HepG2 (cell line): Measurements from ENCODE around the gene XPNPEP3. TPM values are rescaled to one million over a fixed set of nuclear protein-coding genes. Genes with fewer than 3 reads are reported as not detected.

Source experiments
- CBX5 ChIP-seq: sonication (generic); formaldehyde crosslinking; IDR thresholded peaks from 2 replicates; pipeline ENCODE4 v1.4.0; 2020; ENCODE audit warnings: missing genetic modification reagents, borderline replicate concordance
- DNMT3B ChIP-seq: conservative IDR thresholded peaks from 2 replicates; pipeline ENCODE4 v1.6.1; 2016; ENCODE audit warnings: missing biosample characterization, control low read depth
- DRAP1 ChIP-seq: IDR thresholded peaks from 2 replicates; pipeline ENCODE4 v1.6.1; 2016; ENCODE audit warnings: missing genetic modification reagents, missing compliant biosample characterization
- FOXO4 ChIP-seq: sonication (generic); formaldehyde crosslinking; conservative IDR thresholded peaks from 2 replicates; pipeline ENCODE4 v1.8.1; 2023; ENCODE audit warnings: missing genetic modification reagents
- MTA3 ChIP-seq: sonication (generic); formaldehyde crosslinking; IDR thresholded peaks from 2 replicates; pipeline ENCODE4 v1.4.0; 2020; ENCODE audit warnings: missing genetic modification reagents
- ZNF614 ChIP-seq: IDR thresholded peaks from 2 replicates; pipeline ENCODE4 v1.6.1; 2018; ENCODE audit warnings: missing biosample characterization, missing genetic modification reagents, inconsistent platforms, borderline replicate concordance
- ZNF678 ChIP-seq: sonication (generic); formaldehyde crosslinking; IDR thresholded peaks from 2 replicates; pipeline ENCODE4 v1.4.0; 2020; ENCODE audit warnings: mild to moderate bottlenecking, missing genetic modification reagents
- polyA plus RNA-seq, 8 experiments: library from polyadenylated mRNA; depleted of rRNA in 3 of 8; stranded (reverse) in 7 of 8; unstranded in 1 of 8; fragments of >200 nt; fragmentation: Illumina TruSeq in 4 of 8; extraction: Trizol in 4 of 8; gene quantifications; 2 replicates each; pipeline versions ENCODE4 v1.2.1 to v1.2.3, GENCODE V29; 2011 to 2016; ENCODE audit warnings: low read depth in 4 of 8, missing spikeins in 1 of 8, mixed read lengths in 1 of 8; ENCODE audit not compliant: insufficient read depth in 1 of 8
- total RNA-seq, 5 experiments: library from RNA; depleted of rRNA; stranded (reverse); fragments of >200 nt; fragmentation: Illumina TruSeq; extraction: Trizol; gene quantifications; 2 replicates each; pipeline ENCODE4 v1.2.3, GENCODE V29; 2016; ENCODE audit warnings: low read depth in 1 of 5
- TF ChIP-seq, protein P1 (sequence below): sonication (generic); formaldehyde crosslinking; IDR thresholded peaks from 2 replicates; pipeline ENCODE4 v1.4.0; 2020; ENCODE audit warnings: missing genetic modification reagents, borderline replicate concordance

The XPNPEP3 gene
- total and polyA plus RNA-seq, 2 of the 13 experiments (the other 11 are each of a cell fraction or from before 2014, with no cell fraction given), result 10.3 to 14.0 TPM

DNA sequence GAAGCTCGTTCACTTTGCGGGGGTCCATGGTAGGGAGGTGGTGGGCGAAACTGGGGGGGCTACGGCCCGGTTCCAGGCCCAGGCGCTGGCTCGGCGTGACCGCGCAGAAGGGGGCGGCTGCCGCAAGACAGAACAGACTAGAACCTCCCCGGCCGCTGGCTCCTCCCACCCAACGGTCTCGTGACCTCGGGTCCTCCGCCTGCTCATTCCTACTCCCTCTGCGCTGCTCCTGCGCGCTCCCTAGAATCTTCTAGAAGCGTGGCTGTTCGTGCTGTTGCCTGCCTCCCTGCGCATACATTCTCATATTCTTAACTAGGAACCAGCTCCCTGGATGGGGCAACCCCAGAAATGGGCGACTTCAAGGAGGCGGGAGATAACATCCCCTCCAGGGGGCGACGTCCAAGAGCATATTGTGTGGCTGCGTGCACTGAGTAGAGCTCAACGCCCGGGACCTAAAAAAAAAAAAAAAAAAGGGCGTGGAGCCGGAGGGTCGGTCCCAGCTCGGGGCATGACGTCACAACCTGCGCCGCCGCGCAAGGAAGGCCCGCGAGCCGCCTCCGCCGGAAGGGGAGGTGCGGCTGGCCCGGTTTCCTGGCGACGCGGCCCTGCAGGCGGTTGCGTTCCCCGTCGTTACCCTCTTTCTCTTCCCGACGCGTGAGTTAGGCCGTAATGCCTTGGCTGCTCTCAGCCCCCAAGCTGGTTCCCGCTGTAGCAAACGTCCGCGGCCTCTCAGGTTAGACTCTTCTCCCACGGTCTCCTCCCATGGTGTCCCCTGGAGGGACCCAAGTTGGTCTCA lies at the start of gene XPNPEP3, which contains the start of gene ST13 (continued):
- TF ChIP-seq, protein P1, sequence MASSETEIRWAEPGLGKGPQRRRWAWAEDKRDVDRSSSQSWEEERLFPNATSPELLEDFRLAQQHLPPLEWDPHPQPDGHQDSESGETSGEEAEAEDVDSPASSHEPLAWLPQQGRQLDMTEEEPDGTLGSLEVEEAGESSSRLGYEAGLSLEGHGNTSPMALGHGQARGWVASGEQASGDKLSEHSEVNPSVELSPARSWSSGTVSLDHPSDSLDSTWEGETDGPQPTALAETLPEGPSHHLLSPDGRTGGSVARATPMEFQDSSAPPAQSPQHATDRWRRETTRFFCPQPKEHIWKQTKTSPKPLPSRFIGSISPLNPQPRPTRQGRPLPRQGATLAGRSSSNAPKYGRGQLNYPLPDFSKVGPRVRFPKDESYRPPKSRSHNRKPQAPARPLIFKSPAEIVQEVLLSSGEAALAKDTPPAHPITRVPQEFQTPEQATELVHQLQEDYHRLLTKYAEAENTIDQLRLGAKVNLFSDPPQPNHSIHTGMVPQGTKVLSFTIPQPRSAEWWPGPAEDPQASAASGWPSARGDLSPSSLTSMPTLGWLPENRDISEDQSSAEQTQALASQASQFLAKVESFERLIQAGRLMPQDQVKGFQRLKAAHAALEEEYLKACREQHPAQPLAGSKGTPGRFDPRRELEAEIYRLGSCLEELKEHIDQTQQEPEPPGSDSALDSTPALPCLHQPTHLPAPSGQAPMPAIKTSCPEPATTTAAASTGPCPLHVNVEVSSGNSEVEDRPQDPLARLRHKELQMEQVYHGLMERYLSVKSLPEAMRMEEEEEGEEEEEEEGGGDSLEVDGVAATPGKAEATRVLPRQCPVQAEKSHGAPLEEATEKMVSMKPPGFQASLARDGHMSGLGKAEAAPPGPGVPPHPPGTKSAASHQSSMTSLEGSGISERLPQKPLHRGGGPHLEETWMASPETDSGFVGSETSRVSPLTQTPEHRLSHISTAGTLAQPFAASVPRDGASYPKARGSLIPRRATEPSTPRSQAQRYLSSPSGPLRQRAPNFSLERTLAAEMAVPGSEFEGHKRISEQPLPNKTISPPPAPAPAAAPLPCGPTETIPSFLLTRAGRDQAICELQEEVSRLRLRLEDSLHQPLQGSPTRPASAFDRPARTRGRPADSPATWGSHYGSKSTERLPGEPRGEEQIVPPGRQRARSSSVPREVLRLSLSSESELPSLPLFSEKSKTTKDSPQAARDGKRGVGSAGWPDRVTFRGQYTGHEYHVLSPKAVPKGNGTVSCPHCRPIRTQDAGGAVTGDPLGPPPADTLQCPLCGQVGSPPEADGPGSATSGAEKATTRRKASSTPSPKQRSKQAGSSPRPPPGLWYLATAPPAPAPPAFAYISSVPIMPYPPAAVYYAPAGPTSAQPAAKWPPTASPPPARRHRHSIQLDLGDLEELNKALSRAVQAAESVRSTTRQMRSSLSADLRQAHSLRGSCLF (CRISPR knock-in tag), result peak; percentile 39; the same call in 1 of the 2 replicates
- TF ChIP-seq DNMT3B (CRISPR knock-in tag), result peak; percentile 28; the same call in 1 of the 2 replicates
- TF ChIP-seq MTA3, result no peak
- TF ChIP-seq DRAP1 (CRISPR knock-in tag), result peak; percentile 61
- TF ChIP-seq ZNF614 (CRISPR knock-in tag), result peak; percentile 68; the same call in 1 of the 2 replicates
- TF ChIP-seq CBX5 (CRISPR knock-in tag), result peak; percentile 10; the same call in 1 of the 2 replicates
- peak; percentile 52 for TF ChIP-seq ZNF678
- TF ChIP-seq FOXO4 (CRISPR knock-in tag), result no peak
- TF ChIP-seq, all 625 proteins: peak for 331
